HG03565 (cell line): ENCODE results near the gene MSL1.

ENCODE experiments used
- ATAC-seq: cut with Tn5 transposase; IDR thresholded peaks from one replicate; pipeline ENCODE4 v1.9.1; 2021; ENCODE audit warnings: mild to moderate bottlenecking, moderate library complexity; ENCODE audit not compliant: unreplicated experiment

The MSL1 gene, protein sequence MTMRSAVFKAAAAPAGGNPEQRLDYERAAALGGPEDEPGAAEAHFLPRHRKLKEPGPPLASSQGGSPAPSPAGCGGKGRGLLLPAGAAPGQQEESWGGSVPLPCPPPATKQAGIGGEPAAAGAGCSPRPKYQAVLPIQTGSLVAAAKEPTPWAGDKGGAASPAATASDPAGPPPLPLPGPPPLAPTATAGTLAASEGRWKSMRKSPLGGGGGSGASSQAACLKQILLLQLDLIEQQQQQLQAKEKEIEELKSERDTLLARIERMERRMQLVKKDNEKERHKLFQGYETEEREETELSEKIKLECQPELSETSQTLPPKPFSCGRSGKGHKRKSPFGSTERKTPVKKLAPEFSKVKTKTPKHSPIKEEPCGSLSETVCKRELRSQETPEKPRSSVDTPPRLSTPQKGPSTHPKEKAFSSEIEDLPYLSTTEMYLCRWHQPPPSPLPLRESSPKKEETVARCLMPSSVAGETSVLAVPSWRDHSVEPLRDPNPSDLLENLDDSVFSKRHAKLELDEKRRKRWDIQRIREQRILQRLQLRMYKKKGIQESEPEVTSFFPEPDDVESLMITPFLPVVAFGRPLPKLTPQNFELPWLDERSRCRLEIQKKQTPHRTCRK

DNA sequence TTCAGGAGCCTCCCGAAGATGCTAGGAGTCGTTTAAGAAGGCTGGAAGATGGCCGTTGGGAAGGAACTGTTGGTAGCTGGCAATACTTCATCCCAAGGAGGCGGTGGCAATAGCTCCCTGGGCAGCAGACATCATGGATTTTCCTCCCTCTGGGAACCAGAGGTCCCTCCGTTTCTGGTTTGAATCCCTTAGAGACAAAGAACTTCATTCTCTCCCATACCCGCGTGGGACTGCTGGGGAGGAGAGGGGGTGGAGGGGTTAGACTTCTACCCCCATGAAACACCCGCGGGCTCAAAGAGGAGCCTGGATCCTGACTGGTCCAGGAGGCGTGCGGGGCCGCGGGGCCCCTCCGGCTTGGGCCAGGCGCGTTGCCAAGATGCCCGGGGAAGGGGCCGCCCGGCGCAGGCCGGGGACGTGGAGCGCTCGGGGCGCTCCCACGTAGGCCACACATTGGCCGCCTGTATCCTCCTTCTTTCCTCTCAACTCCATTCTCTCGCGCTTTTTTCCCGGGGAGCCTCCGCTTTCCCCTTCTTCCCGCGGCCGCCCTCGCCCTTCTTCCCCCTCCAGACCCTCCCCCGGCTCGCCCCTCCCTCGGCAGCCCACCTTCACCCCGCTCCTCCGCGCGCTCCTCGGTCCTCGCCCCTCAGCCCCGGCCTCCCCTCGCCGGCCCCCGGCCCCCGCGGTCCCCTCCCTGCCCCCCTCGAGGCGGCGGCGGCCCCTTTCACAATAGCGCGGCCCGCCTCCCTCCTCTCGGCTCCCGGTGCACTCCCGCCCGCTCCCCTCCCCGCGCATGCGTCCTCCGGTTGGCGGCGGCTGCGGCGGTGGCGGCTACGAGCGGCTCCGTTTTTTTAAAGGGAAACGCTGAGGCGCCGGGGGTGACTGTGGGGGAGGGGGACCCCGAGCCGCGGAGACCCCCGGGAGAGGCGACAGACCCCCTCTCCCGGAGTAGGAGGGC is at the start of gene MSL1:
Gene MSL1, plus strand, starts transcription at position 791 of the 955 bp plus-strand sequence. CDS start 642 bp downstream, outside the sequence.
- peak; percentile 55 for ATAC-seq

DNA sequence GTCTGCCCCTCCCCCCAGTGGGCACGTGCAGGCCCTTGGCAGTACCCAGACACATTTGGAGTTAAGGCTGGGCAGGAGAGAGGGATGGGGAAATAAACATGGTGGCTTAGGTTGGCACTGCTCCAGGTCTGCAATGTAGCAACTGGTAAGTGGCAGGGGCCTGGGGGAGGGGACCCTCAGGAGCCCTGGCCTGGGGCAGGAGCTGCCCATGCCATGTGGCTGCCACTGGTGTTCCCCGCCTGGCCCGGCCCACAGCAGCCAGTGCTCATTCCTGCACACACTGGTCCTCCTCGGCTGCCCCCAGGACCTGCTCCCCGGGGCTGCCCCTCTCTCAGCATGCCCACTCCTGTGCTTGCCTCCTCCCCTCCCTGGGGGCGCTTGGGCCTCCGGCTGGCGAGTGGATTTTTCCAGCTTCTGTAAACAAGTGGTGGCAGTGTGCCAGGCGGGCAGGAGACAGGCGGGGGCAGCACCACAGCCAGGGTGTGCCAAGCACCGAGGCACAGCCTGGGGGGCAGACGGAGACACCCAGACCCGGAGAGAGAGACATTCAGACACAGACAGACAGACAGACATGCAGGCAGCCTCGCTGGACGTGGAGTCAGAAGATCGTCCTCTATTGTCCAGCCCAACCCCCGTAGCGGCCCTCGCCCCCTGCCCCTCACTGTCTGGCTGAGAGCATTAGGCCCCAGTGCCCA is 49.6 kb upstream of the MSL1 start:
- ATAC-seq: no peak

DNA sequence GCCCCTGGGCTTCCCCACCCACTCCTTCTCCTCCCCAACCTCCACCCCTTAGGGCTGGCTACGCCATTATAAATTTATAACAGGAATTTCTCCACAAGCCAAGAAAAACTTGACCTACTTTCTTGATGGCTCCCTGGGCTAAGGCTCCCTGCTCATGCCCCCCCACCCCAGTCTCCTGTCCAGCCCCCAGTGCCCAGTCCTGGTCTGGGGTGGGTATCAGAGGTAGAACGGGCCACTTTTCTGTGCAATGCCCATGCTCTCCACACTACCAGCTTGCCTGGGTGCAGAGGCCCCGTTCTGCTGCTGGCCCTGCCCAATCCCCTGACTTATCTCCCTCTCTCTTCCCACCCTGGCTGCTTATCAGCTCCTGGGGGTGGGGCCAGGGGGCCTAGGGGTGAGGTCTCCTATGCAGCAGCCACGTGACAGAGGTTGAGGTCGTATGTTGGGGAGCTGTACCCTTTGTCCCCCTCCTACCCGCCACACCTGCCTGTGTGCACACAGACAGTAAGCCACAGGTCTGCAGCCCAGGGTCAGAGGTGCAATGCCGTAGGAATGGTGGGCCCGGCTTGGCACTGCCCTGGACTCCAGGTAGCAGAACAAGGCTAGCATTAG is 48.9 kb upstream of the MSL1 start:
- no peak for ATAC-seq

DNA sequence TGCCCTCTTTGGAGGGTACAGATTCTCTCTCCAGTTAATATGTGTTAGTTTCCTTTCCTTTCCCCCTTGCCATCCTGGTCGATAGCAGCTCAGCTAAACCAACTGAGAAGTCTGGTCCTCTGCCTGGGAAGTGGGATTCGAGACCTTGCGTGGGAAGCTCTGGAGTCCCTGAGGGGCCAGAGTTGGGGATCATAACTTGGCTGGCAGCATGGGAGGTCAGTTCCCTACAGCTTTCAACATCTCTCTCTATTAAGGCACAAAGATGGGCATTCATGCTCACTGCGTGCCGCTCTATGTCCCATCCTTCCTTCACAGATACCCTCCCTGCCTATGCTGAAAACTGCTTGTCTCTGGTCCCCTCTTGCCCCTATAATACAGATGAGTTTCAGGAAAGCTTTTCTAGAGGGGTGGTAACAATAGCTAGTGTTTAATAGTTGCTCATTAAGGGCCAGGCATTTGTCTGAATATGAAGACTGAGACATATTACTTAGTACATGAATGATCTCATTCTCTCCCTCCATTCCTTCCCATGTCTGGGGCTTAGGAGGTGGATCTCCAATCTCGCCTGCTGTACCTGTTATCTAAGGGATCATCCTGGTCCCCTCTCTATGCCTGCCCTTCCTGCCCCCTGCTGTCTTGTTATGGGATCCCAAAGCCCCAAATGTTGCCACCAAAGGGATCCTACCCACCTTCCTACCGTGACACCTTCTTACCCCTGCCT is 48.2 kb upstream of the MSL1 start:
- no peak for ATAC-seq

DNA sequence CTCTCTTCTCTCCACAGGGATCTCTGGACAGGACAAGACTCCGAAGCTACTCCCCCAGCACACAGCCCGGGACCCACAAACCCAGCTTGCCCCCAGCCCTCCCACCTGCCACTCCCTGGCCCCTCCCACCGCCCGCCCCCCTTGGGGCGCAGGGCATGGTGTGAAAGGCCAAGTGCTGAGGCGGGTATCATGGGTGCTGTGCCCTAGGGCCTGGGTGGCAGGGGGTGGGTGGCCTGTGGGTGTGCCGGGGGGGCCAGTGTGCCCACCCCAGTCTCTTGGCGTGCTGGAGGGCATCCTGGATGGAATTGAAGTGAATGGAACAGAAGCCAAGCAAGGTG is 47.6 kb upstream of the MSL1 start:
- ATAC-seq: no peak

DNA sequence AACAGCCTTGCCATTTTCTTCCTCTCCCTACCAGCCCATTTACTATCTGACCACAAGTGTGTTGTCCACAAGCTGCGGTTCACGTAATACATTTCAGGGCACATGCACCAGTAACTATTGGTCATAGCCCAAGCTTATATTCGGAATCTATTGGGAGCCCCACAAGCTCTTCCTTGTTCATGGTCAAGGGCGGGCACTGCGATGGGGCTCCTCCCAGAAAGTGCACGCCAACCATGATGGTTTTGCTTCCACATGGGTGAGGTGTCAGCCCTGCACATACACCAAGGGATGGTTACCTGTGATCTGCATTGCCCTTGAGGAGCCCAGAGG is 46.9 kb upstream of the MSL1 start:
- ATAC-seq: no peak

DNA sequence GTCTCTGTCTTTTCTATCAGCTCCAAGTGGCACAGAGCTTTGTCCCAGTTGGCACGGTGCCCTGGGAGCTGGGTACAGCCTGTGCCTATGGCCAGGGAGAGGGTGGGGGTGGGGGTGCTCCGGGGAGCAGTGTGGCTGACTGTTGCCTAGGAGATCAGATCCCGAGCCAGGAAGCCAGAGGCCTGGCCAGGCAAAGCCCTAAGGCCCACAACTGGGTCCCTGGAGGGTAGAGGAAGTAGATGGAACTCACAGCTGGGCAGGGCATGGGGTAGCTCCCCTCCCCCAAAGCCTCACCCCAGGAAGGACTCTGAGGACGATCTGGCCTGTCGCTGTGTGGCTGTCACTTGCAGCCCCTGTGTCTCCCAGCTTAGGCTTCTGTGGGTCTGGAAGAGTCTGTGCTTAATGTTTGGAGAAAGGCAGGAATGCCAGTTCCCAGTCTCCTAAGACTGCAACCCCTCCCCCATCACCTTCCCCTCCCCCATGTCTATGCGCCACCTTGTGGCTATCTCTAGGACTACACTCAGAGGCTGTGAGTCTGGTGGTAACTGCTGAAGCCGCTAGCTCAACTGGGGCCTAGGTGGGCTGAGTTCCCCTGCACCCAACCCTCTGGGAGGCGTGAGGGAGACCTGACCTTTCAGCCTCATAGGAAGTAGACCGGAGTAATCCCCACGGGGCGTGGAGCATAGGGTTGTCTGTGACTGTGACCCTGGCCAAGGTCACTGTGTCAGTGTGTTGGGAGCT is 46.4 kb upstream of the MSL1 start:
- ATAC-seq: no peak

DNA sequence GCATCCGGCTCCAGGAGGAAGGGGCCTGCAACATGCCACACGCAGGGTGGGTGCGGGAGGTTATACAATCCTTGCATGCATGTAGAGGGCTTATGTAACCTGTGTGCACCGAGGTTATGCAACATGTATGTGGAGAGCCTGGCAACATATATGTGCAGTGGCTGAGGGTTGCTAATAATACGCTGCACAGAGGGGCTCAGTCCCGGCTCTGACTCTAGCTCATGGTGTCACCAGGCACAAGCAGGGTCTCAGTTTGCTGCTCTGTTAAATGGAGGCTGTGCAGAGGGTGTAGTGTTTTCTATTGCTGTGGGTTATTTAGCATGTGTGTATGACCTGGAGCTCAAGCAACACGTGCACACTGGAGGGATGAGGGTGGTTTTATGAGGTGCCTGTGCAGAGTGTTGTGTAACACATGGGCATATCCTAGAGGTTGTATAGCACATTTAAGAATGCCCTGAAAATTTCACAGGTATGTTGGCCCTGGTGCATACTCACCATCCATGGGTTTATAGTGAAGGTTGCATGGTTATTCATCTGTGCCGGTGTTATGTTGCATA is 45.8 kb upstream of the MSL1 start:
- no peak for ATAC-seq

DNA sequence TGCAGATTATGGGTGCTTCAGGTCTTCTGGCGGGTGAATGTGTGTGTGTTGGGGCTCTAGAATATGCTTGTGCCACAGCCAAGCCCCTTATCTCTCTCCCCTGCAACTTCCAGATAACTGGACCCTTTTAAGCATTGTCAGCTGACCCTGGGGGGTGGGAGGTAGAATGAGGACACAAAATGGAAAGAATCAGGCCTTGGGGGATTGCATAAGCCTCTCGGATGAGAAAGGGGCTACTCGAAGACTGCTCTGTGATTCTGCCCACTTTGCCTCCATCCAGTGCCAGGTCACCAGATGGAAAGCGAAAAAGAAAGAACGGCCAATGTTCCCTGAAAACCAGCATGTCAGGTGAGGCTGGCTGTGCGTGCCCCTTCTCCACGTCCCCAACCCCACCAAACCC is 45.2 kb upstream of the MSL1 start:
- ATAC-seq: no peak

DNA sequence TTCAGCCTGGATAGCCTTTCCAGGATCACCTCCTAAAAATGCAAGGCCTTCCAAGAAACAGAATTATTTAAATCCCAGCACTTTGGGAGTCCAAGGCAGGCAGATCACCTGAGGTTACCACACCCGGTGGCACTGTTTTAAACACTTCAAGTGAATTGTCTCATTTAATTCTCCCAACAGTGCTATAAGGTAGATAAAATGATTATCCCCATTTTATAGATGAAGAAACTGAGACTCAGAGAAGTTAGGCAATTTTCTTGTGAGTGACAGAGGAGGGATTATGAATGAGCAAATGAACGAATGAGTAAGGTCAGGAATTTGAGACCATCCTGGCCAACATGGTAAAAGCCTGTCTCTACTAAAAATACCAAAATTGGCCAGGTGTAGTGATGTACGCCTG is 42.2 kb upstream of the MSL1 start:
- ATAC-seq: no peak

DNA sequence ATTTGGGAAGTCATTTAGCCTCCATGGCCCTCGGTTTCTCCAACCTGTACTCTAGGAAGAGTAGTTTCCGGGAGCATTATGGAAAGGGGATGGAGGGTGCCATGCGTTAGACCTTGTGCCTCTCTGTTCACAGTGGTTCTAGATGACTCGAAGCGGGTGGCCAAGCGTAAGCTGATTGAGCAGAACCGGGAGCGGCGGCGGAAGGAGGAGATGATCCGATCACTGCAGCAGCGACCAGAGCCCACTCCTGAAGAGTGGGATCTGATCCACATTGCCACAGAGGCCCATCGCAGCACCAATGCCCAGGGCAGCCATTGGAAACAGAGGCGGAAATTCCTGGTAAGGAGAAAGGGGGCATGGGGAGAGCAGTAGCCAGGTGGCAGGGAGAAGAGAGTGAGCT is 37.3 kb upstream of the MSL1 start:
- no peak for ATAC-seq

DNA sequence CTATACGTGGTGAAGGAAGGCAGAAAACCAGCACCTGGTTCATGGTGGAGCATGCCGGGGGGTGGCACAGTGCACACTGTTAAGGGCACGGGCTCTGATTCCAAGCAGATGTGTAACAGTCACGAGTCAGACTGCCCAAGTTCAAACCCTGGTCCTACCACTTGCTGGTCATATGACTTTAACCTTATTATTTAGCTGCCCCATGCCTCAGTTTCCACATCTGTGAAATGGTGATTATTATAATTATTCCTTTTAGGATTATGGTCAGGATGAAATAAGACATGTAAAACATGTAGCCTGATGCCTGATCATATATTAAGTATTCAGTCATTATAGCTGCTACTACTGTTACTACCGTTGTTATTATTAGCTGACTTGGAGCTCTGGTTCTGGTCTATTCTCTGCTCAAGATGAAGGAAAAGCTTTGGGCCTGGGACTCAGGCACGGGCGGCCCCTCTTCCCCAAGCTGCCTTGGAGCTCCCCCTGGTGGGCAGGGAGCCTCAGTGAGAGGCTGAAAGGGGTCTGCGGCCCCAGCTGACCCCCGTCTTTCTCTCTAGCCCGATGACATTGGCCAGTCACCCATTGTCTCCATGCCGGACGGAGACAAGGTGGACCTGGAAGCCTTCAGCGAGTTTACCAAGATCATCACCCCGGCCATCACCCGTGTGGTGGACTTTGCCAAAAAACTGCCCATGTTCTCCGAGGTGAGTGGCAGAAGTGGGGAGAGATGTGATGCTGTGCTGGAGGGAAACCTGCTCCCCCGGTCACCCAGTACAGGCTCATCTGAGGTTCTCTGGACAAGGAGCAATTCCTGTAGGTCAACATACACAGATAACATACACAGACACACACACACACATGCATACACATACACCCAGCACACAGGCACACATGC is 35.4 kb upstream of the MSL1 start:
- ATAC-seq: no peak

DNA sequence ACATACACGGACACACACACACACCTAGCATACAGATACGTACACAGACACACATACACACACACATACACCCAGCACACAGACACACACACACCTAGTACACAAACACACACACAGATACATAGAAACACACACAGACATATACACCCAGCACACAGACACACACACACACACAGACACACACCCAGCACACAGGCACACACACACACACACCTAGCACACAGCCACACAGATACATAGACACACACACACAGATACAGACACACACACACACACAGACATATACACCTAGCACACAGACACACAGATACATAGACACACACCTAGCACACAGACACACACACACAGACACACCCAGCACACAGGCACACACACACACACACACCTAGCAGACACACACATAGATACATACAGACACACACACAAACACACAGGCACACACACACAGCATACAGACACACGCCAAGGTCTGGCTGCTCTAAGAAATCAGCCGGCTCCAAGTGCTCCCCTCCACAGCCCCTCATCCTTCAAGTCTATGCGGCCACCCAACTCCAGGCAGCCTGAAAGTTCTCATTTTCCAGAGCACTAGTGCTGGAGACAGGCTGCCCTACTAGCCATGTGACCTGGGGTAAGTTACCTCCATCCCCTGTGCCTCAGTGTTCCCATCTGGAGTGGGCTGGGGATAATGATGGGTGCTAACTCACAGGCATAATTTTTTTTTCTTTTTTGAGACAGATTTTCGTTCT is 34.5 kb upstream of the MSL1 start:
- no peak for ATAC-seq

DNA sequence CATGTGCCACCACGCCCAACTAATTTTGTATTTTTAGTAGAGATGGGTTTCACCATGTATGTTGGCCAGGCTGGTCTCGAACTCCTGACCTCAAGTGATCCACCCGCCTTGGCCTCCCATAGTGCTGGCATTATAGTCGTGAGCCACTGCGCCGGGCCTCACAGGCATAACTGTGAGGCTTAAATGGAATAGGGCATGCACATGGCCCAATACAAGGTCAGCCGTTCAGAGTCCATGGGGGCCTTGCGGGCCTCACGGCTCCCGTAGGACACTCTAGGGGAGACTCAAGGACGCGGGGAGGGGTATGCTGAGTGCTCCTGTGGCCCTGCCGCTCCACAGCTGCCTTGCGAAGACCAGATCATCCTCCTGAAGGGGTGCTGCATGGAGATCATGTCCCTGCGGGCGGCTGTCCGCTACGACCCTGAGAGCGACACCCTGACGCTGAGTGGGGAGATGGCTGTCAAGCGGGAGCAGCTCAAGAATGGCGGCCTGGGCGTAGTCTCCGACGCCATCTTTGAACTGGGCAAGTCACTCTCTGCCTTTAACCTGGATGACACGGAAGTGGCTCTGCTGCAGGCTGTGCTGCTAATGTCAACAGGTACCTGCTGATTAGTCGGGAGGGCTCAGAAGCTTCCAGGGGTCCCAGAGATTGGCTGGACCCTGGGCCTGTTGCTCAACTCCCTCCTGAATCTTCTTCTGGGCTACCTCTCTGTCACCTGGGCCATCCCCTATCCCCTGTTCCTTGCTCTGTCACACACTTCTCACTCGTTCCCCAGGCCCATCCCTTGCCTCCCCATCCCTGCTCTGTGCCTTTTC is 33.7 kb upstream of the MSL1 start:
- ATAC-seq: no peak

DNA sequence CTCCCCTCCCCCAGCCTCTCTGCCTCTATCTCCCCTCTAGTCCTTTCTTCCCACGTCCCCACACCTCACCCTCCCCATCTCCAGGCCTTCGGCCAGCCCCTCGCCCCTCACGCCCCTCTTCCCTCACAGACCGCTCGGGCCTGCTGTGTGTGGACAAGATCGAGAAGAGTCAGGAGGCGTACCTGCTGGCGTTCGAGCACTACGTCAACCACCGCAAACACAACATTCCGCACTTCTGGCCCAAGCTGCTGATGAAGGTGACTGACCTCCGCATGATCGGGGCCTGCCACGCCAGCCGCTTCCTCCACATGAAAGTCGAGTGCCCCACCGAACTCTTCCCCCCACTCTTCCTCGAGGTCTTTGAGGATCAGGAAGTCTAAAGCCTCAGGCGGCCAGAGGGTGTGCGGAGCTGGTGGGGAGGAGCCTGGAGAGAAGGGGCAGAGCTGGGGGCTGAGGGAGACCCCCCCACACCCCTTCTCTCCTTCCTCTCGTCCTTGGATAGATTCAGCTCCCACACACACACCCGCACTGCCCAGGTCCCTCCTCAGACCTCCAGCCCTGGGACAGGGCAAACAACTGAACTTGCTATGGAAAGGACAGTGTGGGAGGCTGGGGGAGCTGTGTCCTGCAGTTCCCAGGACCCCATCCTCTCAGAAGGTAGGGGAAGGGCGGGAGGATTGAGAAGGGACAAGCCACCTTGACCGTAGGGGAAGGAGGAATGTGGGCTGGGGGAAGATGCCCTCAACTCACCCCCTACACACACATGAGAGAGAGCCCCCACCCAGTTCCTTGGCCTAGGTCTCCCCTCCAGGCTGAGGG is 32.5 kb upstream of the MSL1 start:
- no peak for ATAC-seq
